GM12872 (cell line): ENCODE results near the gene KCNH3.

Experiments used
- TF ChIP-seq, protein P1 (sequence below): IDR thresholded peaks from 3 replicates; pipeline ENCODE4 v1.5.1; 2011; ENCODE audit warnings: low read depth, mild to moderate bottlenecking, low read length, moderate library complexity; ENCODE audit not compliant: insufficient read depth

The KCNH3 gene

DNA sequence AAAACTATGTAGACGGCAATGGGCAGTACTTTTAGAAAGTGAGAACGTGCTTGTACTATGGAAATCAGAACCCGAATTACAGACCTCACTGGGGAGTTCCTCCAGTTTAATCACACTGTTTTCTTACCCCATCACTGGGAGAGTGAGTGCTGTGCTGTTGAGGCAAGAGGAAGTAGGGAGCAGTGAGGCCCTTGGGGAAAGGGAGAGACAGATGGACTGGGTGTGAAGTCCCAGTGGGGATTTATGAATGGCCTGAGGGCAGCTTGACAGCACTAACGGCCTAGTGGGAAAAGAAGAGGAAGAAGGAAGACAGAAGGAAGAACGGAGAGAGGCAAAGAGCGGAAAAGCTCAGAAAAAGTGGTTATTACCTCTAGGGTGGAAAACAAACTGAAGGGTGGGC, 23.4 kb downstream of the KCNH3 start:
- TF ChIP-seq, protein P1, sequence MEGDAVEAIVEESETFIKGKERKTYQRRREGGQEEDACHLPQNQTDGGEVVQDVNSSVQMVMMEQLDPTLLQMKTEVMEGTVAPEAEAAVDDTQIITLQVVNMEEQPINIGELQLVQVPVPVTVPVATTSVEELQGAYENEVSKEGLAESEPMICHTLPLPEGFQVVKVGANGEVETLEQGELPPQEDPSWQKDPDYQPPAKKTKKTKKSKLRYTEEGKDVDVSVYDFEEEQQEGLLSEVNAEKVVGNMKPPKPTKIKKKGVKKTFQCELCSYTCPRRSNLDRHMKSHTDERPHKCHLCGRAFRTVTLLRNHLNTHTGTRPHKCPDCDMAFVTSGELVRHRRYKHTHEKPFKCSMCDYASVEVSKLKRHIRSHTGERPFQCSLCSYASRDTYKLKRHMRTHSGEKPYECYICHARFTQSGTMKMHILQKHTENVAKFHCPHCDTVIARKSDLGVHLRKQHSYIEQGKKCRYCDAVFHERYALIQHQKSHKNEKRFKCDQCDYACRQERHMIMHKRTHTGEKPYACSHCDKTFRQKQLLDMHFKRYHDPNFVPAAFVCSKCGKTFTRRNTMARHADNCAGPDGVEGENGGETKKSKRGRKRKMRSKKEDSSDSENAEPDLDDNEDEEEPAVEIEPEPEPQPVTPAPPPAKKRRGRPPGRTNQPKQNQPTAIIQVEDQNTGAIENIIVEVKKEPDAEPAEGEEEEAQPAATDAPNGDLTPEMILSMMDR = no peak

DNA sequence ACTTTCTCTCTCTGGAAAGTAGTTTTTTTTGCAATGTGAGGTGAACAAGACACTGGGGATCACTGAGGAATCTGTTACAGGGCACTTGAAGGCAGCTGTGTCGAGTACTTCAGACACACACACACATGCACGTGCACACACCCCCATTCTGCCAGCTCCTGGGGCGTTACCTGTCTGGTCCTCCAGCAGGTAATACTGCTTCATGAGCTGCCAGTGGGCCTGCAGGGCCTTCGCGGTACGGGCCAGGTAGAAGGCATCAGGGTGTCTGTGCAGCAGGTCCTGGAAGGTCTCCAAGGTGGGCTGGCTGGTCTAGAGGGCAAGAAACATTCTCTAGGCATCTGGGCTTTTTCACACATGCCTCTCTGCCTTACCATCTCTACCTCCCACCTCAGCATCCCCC, 24.0 kb downstream of the KCNH3 start:
- TF ChIP-seq, protein P1 = no peak

DNA sequence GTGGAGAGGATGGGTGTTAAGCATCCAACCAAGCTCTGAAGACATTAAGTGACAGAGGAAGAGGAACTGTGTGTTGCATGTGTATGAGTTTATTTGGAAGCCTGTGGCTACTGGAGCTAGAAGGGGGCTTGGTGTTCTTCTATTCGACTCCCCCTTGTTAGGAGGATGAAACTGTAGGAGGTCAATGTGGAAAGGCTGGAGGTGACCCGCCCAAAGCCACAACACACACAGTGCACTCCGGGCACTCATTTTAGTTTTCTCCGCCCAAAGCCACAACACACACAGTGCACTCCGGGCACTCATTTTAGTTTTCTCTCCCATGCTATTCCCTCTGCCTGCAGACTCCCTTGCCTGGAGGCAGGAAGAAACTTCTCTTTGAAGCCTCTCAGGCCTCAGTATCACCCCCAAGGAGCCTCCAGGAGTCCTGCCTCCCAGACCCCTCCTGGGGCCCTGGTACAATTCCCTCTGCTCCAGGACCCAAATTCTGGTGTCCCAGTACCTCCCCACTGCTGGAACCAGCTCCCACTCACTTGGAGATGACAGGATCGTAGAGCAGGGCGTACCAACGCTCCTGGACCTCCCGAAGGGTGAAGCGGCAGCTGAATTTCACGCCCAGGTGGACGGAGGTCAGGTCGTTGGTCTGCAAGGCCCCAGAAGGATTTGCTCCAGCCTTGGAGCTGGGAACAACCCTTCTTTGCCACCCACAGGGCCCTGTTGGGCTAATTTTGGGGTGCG, 25.3 kb downstream of the KCNH3 start:
- TF ChIP-seq, protein P1 = no peak

DNA sequence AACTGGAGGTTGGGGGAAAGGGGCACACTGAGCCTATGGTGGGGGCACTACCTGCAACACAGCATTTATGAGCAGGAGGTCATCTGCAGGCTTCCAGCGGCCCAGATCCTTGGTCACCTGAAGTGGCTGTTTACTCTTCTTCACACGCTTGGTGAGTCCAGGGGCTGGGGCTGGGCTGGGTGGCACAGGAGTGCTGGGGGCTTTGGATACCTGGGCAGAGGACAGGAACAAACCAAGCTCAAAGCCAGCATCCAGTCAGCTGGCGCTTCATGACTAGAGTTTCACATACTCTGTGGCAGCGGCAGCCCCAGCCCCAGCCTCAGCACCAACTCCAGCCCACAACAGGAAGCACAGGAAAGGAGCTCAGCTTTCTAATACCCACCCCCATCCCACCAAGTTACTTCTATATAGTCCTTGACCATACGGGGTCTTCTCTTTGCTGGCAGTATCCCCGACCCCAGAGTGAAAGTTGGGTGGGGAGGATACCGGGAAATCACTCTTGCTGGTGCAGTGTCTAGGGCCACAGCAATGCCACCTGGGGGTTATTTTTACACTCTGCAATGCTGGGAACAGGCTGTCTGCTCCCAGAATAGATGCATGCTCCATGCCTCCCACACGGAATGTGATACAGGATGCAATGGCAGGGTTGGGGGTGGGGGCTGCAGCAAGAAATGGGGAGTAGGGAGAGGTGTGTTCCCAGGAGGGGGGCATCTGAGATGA, 26.0 kb downstream of the KCNH3 start:
- TF ChIP-seq, protein P1 = no peak

DNA sequence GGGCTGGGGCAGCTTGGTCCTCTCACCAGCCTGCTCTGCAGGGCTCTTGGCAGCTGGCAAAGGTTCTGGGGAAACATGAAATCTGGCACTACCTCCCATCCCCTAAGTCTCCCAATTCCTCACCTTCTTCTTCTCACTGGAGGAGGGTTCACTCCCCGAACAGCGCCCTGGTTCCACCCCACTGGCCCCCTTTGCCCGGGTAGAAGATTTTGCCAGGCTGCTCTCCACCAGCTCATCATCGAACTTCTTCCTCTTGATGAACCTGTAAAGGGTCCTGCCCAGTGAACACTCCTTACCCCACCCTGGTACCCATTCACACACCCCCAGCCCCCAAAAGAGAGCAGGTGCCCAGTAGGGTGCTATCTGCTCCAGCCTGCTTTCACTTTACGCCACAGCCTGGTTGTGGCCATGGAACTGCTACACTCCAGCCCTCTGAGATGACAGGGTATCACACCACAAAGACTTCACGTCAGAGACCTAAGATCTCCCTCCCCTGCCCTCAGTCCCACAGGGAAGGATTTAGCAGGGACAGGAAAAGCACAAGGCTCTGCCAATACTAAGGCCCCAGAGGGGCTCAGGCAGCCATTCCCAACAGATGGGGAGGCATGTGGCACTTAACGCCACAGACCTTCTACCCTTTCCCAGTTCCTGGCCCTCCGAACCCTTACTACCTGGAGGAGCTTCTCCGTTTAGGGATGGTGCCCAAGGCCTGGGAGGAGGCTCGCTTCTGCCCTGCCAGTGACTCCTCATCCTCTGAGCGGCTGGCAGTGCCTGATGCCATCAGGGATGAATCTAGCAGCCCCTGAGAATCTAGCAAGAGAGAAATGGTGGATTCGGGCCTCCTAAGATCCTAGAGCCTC, 26.8 kb downstream of the KCNH3 start:
- TF ChIP-seq, protein P1 = no peak

DNA sequence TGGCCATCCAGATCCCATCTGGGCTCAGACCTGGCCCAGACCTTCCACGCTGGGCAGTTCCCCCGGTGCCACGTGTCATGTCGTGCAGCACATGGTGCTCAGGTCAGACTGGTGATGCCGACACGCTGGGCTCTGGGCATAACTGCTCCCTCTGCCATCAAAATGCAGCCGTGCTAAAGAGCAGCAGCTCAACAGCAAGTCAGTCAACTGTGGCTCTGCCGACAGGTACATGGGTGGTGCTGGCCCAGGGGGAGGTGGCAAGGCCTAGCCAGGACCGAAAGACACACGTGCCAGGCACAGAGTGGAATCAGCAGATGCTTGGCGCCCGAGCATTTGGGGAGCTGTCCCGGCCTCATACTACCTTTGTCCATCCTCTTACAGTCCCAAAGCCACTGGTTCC, 27.5 kb downstream of the KCNH3 start:
- TF ChIP-seq, protein P1 = no peak

DNA sequence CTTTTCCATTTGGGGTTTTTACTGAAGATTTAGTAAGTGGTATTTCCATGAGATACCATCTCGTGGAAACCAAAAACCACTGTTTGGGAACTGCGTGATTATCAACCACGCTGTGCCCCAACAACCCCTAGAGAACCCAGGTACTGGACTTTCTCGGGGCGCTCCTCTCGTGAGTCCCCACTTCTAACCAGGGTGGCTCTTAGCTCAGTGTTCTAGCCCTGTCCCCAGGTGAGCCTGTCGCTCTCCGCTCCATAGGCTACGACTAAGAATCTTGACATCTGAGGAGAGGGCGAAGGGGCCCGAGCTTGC, 28.4 kb downstream of the KCNH3 start:
- TF ChIP-seq, protein P1 = no peak
